HepG2 (cell line): ENCODE measurements around the gene ZNF195. TPM values are rescaled to one million over a fixed set of nuclear protein-coding genes. Genes with fewer than 3 reads are reported as not detected.
"Not testable (repeated sequence)": the region's sequence is repeated elsewhere in the genome, so short reads cannot be mapped to it uniquely, and the experiment has no call there.

ENCODE experiments used
- ATAC-seq: fragments of 200-7000 bp; cut with Tn5 transposase; 3 replicates; pipeline ENCODE4 v1.9.1; 2020; ENCODE audit warnings: mild to moderate bottlenecking, moderate library complexity
- BruUV-seq: library from RNA; stranded (reverse); fragments of 400-500 nt; replicated peaks from 2 replicates; lab custom pipeline; 2021; lab: Mats Ljungman, UMichigan
- CTCF ChIA-PET: fragments of 300-600 bp; formaldehyde crosslinking; extraction: SDS; loops from one replicate; lab custom pipeline; 2021; ENCODE audit warnings: low total read pairs, inconsistent platforms, low intra/inter-chr PET ratio; lab: Yijun Ruan, JAX
- POLR2A ChIA-PET: fragments of 350-600 bp; sonication (Branson Sonifier 250); formaldehyde crosslinking; loops from one replicate; lab custom pipeline; 2020; ENCODE audit warnings: antibody characterized with exemption, inconsistent platforms; lab: Yijun Ruan, JAX
- DNase-seq: peaks from one replicate; pipeline ENCODE4 v3.0.0-alpha.2; 2015; ENCODE audit warnings: low spot score
- FAIRE-seq: peaks from 3 replicates; lab custom pipeline; 2011; peaks lifted over from hg19 to GRCh38; lab: Jason Lieb, UNC
- H2AFZ ChIP-seq: one replicate; pipeline ENCODE4 v1.6.1; 2011; ENCODE audit warnings: low read length, inconsistent platforms
- H3K27ac ChIP-seq: fragments of 300-600 bp; 3 replicates; pipeline ENCODE4 v1.8.0; 2011; ENCODE audit warnings: mixed run types, mild to moderate bottlenecking, mixed read lengths, low read length, inconsistent platforms; ENCODE audit not compliant: insufficient read depth; ENCODE audit errors: extremely low read length
- H3K27me3 ChIP-seq, 2 experiments: fragments of 200-600 bp in 1 of 2; 2 replicates in 1 of 2; 3 replicates in 1 of 2; pipeline versions ENCODE4 v1.6.0 to v1.8.0; 2011; ENCODE audit warnings: low read length in 2 of 2, mild to moderate bottlenecking in 2 of 2, moderate library complexity in 2 of 2, inconsistent platforms in 1 of 2; ENCODE audit not compliant: insufficient read depth in 2 of 2, control insufficient read depth in 1 of 2
- H3K36me3 ChIP-seq, 2 experiments: fragments of 200-600 bp in 1 of 2; replicated peaks in 1 of 2; 2 replicates in 1 of 2; 3 replicates in 1 of 2; pipeline versions ENCODE4 v1.5.1 to v1.8.0; 2011; ENCODE audit warnings: low read length in 2 of 2, inconsistent platforms in 1 of 2; ENCODE audit not compliant: insufficient read depth in 2 of 2, control insufficient read depth in 1 of 2
- H3K4me1 ChIP-seq: 2 replicates; pipeline ENCODE4 v1.5.1; 2012; ENCODE audit warnings: low read length, inconsistent platforms; ENCODE audit not compliant: insufficient read depth
- H3K4me2 ChIP-seq: 2 replicates; pipeline ENCODE4 v1.6.0; 2011; ENCODE audit warnings: low read depth, low read length, inconsistent platforms
- H3K4me3 ChIP-seq, 3 experiments: fragments of 200-600 bp in 1 of 3; sonication (generic), shearing (Covaris generic) in 1 of 3; replicated peaks in 1 of 3; 2 replicates each; pipeline ENCODE4 v1.5.1; 2011 to 2016; ENCODE audit warnings: low read length in 3 of 3, inconsistent platforms in 2 of 3, low read depth in 2 of 3, mild to moderate bottlenecking in 2 of 3, control low read depth in 1 of 3, mixed read lengths in 1 of 3; ENCODE audit not compliant: insufficient read depth in 1 of 3
- H3K79me2 ChIP-seq: one replicate; pipeline ENCODE4 v1.6.1; 2011; ENCODE audit warnings: low read length, inconsistent platforms; ENCODE audit not compliant: insufficient read depth
- H3K9ac ChIP-seq: 2 replicates; pipeline ENCODE4 v1.6.0; 2011; ENCODE audit warnings: mild to moderate bottlenecking, low read depth, low read length, inconsistent platforms; ENCODE audit not compliant: insufficient read depth
- H3K9me3 ChIP-seq: 2 replicates; pipeline ENCODE4 v1.5.1; 2012; ENCODE audit warnings: mild to moderate bottlenecking, low read length
- H4K20me1 ChIP-seq: 2 replicates; pipeline ENCODE4 v1.6.0; 2011; ENCODE audit warnings: inconsistent platforms, mild to moderate bottlenecking, low read length, moderate library complexity; ENCODE audit not compliant: insufficient read depth
- CTCF ChIP-seq: sonication (generic); formaldehyde crosslinking; IDR thresholded peaks from 2 replicates; pipeline ENCODE4 v1.5.0; 2020; ENCODE audit warnings: mild to moderate bottlenecking, missing genetic modification reagents, moderate library complexity
- UBTF ChIP-seq: sonication (generic); formaldehyde crosslinking; IDR thresholded peaks from 2 replicates; pipeline ENCODE4 v1.4.0; 2020; ENCODE audit warnings: mild to moderate bottlenecking, missing genetic modification reagents
- ZFX ChIP-seq: sonication (generic); formaldehyde crosslinking; IDR thresholded peaks from 2 replicates; pipeline ENCODE4 v1.4.0; 2020; ENCODE audit warnings: mild to moderate bottlenecking, low read depth, missing genetic modification reagents, moderate library complexity
- ZNF687 ChIP-seq: sonication (generic); formaldehyde crosslinking; IDR thresholded peaks from 2 replicates; pipeline ENCODE4 v1.5.1; 2020; ENCODE audit warnings: mild to moderate bottlenecking, missing genetic modification reagents, moderate library complexity
- WGBS: methylation state at CpG from one replicate; pipeline ENCODE4 v1.1.6; 2017; ENCODE audit warnings: low lambda C conversion rate; 5-methylcytosine and 5-hydroxymethylcytosine counted together
- in situ Hi-C: cut with HindIII; loops from 2 replicates; pipeline ENCODE4 v1.10.0; 2017; ENCODE audit warnings: low pct_unique_long_range_greater_than_20kb; ENCODE audit not compliant: extremely low pct_ligation_motif_present
- intact Hi-C: fragments of 100-400 bp; cut with micrococcal nuclease; formaldehyde crosslinking; loops from one replicate; pipeline ENCODE4 v1.10.0; 2022; ENCODE audit not compliant: unreplicated experiment
- polyA plus RNA-seq, 8 experiments: library from polyadenylated mRNA; depleted of rRNA in 3 of 8; stranded (reverse) in 7 of 8; unstranded in 1 of 8; fragments of >200 nt; fragmentation: Illumina TruSeq in 4 of 8; extraction: Trizol in 4 of 8; gene quantifications; 2 replicates each; pipeline versions ENCODE4 v1.2.1 to v1.2.3, GENCODE V29; 2011 to 2016; ENCODE audit warnings: low read depth in 4 of 8, missing spikeins in 1 of 8, mixed read lengths in 1 of 8; ENCODE audit not compliant: insufficient read depth in 1 of 8
- total RNA-seq, 5 experiments: library from RNA; depleted of rRNA; stranded (reverse); fragments of >200 nt; fragmentation: Illumina TruSeq; extraction: Trizol; gene quantifications; 2 replicates each; pipeline ENCODE4 v1.2.3, GENCODE V29; 2016; ENCODE audit warnings: low read depth in 1 of 5

Gene ZNF195
- total and polyA plus RNA-seq, 2 of the 13 experiments (the other 11 are each of a cell fraction or from before 2014, with no cell fraction given), result 17.3 to 31.4 TPM

- BruUV-seq, DNase-seq, H4K20me1 ChIP-seq, H3K4me1 ChIP-seq, ATAC-seq, H3K4me3 ChIP-seq, CTCF ChIA-PET, in situ Hi-C loops, H3K36me3 ChIP-seq, H2AFZ ChIP-seq, H3K27ac ChIP-seq, FAIRE-seq, H3K79me2 ChIP-seq, H3K9me3 ChIP-seq, H3K9ac ChIP-seq, H3K4me2 ChIP-seq, H3K27me3 ChIP-seq, POLR2A ChIA-PET: not testable (repeated sequence)
- intact Hi-C loops, result loop anchor here (10.0 kb wide), 1 partner anchor 62 kb away; no protein-coding TSS in a partner anchor
- 22% methylated on average over 9 of the region's 9 CpGs for WGBS
Measured at GRCh38 chr11:3406937-3407336, 28.0 kb upstream of the ZNF195 start.

- FAIRE-seq, H3K9ac ChIP-seq, BruUV-seq, H3K36me3 ChIP-seq, H3K4me1 ChIP-seq, H2AFZ ChIP-seq, H3K79me2 ChIP-seq, POLR2A ChIA-PET, H3K27ac ChIP-seq, H3K9me3 ChIP-seq, DNase-seq, in situ Hi-C loops, H4K20me1 ChIP-seq: not testable (repeated sequence)
- peak overlapping the region; percentile 51 for H3K4me2 ChIP-seq
- 15% methylated on average over 6 of the region's 17 CpGs for WGBS
- peak; percentile 23; the same call in 1 of the 2 replicates for TF ChIP-seq ZFX (CRISPR knock-in tag)
- peak; percentile 36; the same call in 1 of the 2 replicates for TF ChIP-seq UBTF (CRISPR knock-in tag)
- peak; percentile 42 for TF ChIP-seq ZNF687 (CRISPR knock-in tag)
- TF ChIP-seq CTCF, result peak; percentile 35
- TF ChIP-seq, all 625 proteins: peak for 4; not testable (repeated sequence) for 621
- CTCF ChIA-PET, H3K27me3 ChIP-seq: not testable (repeated sequence)
- ATAC-seq, result peak; percentile 45; the same call in 1 of the 3 replicates
- peak overlapping the region in 1 of 3 experiments; percentile 37; a peak in 1 of 6 replicates for H3K4me3 ChIP-seq
- intact Hi-C loops, result loop anchor here (10.0 kb wide), 1 partner anchor 62 kb away; no protein-coding TSS in a partner anchor
Measured at GRCh38 chr11:3406223-3406875, 27.4 kb upstream of the ZNF195 start.
